ENCODE measurements around the gene ANKRD49.
A peak's percentile ranks its signal among the peaks of the same experiment; 100 is the strongest.

DNA sequence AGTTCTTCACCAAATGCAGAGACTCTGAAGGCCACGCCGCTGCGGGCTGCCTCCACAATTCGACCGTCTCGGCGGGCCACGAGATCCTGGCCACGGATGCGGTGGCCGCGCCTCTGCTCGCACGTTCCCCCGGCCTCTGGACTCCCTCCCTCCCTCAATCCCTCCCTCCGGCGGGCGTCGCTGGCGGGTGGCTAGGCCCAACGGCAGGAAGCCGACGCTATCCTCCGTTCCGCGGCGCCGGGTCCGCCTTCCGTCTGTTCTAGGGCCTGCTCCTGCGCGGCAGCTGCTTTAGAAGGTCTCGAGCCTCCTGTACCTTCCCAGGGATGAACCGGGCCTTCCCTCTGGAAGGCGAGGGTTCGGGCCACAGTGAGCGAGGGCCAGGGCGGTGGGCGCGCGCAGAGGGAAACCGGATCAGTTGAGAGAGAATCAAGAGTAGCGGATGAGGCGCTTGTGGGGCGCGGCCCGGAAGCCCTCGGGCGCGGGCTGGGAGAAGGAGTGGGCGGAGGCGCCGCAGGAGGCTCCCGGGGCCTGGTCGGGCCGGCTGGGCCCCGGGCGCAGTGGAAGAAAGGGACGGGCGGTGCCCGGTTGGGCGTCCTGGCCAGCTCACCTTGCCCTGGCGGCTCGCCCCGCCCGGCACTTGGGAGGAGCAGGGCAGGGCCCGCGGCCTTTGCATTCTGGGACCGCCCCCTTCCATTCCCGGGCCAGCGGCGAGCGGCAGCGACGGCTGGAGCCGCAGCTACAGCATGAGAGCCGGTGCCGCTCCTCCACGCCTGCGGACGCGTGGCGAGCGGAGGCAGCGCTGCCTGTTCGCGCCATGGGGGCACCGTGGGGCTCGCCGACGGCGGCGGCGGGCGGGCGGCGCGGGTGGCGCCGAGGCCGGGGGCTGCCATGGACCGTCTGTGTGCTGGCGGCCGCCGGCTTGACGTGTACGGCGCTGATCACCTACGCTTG, 50.2 kb downstream of the ANKRD49 start, which contains the start of gene FUT4:
- TF ChIP-seq RAD21 (IDR thresholded peaks at IDR 0.05; ENCODE audit: low read depth), result no peak; the same call in 1 of the 2 replicates
- TF ChIP-seq TAF1 (IDR thresholded peaks at IDR 0.05; ENCODE audit: low read depth), result peak; percentile 39
- TF ChIP-seq FOXM1 (IDR thresholded peaks at IDR 0.05; ENCODE audit: borderline replicate concordance, low read depth), result no peak
- TF ChIP-seq EP300 (IDR thresholded peaks at IDR 0.05; ENCODE audit: borderline replicate concordance), result peak; percentile 18; the same call in 1 of the 2 replicates
- no peak; the same call in 1 of the 2 replicates for TF ChIP-seq USF1 (IDR thresholded peaks at IDR 0.05)
- no peak for TF ChIP-seq REST (IDR thresholded peaks at IDR 0.05; ENCODE audit: low read depth)
